ENCODE results near the gene FGF22.

FGF22 gene

GRCh38 chr19:644789-645188 is 5.1 kb downstream of the FGF22 start:
- DNase-seq = no peak

GRCh38 chr19:645912-646778 is 6.5 kb downstream of the FGF22 start:
- DNase-seq = no peak

GRCh38 chr19:646779-647565 is 7.3 kb downstream of the FGF22 start:
- DNase-seq = no peak

- DNase-seq = no peak
These were observed 8.0 kb downstream of the FGF22 start for GRCh38 chr19:647566-648284.

GRCh38 chr19:648305-648704 is 8.6 kb downstream of the FGF22 start:
- DNase-seq = no peak

GRCh38 chr19:648904-649801 is 9.5 kb downstream of the FGF22 start:
- DNase-seq = no peak

- no peak for DNase-seq
These were observed 10.4 kb downstream of the FGF22 start for GRCh38 chr19:650121-650520.

GRCh38 chr19:651114-651818 is 11.6 kb downstream of the FGF22 start:
- DNase-seq = no peak

- DNase-seq = no peak
These were observed 12.3 kb downstream of the FGF22 start for GRCh38 chr19:651991-652390.

GRCh38 chr19:652467-653389 is 13.0 kb downstream of the FGF22 start:
- no peak for DNase-seq

GRCh38 chr19:653425-653824 is 13.7 kb downstream of the FGF22 start:
- no peak for DNase-seq

GRCh38 chr19:655691-656090 is 16.0 kb downstream of the FGF22 start:
- DNase-seq = no peak

GRCh38 chr19:656751-657559 is 17.3 kb downstream of the FGF22 start:
- no peak for DNase-seq

- DNase-seq = no peak
These were observed 17.9 kb downstream of the FGF22 start for GRCh38 chr19:657611-658010.

GRCh38 chr19:658059-658839 is 18.6 kb downstream of the FGF22 start:
- no peak for DNase-seq

GRCh38 chr19:658916-659839 is 19.5 kb downstream of the FGF22 start:
- DNase-seq = no peak

GRCh38 chr19:660793-661426 is 21.2 kb downstream of the FGF22 start:
- no peak for DNase-seq
